Measurements from ENCODE around the gene LYPD8.

The LYPD8 gene

DNA sequence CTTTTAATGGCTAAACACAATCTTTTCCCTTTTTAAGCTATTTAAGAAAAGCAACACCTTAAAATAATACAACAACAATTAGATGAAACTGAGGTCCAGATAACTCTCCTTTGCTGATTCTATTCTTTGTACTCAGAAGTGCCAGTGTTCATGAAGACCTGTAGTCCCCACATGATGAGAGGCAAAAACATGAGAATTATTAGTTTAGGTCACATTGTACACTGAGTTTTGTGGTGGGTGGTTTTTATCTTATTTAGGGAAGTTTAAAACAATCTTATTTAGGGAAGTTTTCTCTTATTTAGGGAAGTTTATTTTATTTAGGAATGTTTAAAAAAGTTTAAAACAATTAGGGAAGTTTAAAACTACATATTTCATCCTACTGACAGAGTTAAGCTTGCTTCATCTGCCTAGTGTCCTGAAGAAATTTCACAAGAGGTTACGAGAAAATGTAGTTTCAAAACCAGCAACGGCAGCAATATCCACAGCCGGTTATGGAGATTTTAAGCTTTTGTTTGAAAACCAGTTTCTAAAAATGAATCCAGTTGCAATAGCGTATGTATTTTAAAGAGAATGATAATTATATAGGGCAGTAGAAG is 45.2 kb downstream of the LYPD8 start:
- H3K9me3 ChIP-seq (ENCODE audit: low read length), result peaks cover 2% of the 10 kb centered on the region
- no peak overlapping the region for H2AFZ ChIP-seq (ENCODE audit: low read depth, low read length)
- H3K4me1 ChIP-seq (ENCODE audit: insufficient read depth, low read length), result no peaks in the 10 kb centered on the region
- no peaks in the 10 kb centered on the region for H3K36me3 ChIP-seq (ENCODE audit: insufficient read depth, low read length)
- no peak overlapping the region for H3K4me3 ChIP-seq (ENCODE audit: low read length)
- no peaks in the 10 kb centered on the region for H3K27me3 ChIP-seq (ENCODE audit: insufficient read depth, low read length)

DNA sequence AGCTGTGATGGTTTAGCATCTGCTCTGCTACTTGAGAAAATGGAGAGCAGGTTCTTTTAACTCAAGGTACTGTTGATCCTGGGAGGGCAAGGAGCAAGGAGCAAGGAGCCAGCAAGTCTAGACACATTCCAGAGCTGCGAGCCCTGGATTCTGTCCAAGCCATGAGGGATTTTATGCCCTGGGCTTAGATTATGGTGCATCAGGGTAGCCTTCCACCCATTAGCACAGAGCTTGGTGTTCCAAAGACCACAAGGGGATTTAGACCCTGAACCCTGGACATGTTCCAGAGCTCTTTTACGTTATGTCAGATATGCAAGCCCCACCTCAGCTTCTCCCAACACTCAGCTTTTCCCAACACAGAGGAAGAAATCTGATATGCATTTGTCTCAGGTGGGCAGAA is 51.0 kb downstream of the LYPD8 start:
- H3K27me3 ChIP-seq (ENCODE audit: insufficient read depth, low read length), result no peaks in the 10 kb centered on the region
- H2AFZ ChIP-seq (ENCODE audit: low read depth, low read length), result no peak overlapping the region
- no peaks in the 10 kb centered on the region for H3K9me3 ChIP-seq (ENCODE audit: low read length)
- no peak overlapping the region for H3K4me3 ChIP-seq (ENCODE audit: low read length)
- H3K4me1 ChIP-seq (ENCODE audit: insufficient read depth, low read length), result no peaks in the 10 kb centered on the region
- no peaks in the 10 kb centered on the region for H3K36me3 ChIP-seq (ENCODE audit: insufficient read depth, low read length)

DNA sequence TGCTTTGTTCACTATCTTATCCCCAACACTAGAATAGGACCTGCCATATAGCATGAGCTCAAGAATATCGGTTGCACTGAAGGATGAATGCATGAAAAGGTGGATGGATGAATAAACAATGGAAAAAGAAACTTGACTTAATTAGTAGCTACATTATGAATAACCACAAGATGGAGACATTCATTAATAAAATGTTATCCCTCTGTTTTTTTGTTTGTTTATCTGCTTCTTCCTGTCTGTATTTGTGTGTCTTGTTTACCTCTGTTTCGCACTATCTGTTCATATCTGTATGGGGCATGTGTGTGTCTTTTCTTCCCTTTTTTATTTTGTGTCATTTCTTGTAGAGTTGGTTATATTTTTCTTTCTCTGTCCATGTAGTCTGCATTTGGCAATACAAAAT is 51.9 kb downstream of the LYPD8 start:
- no peak overlapping the region for H2AFZ ChIP-seq (ENCODE audit: low read depth, low read length)
- H3K4me3 ChIP-seq (ENCODE audit: low read length), result no peak overlapping the region
- no peaks in the 10 kb centered on the region for H3K36me3 ChIP-seq (ENCODE audit: insufficient read depth, low read length)
- H3K4me1 ChIP-seq (ENCODE audit: insufficient read depth, low read length), result no peaks in the 10 kb centered on the region
- H3K27me3 ChIP-seq (ENCODE audit: insufficient read depth, low read length), result no peaks in the 10 kb centered on the region
- H3K9me3 ChIP-seq (ENCODE audit: low read length), result no peaks in the 10 kb centered on the region

DNA sequence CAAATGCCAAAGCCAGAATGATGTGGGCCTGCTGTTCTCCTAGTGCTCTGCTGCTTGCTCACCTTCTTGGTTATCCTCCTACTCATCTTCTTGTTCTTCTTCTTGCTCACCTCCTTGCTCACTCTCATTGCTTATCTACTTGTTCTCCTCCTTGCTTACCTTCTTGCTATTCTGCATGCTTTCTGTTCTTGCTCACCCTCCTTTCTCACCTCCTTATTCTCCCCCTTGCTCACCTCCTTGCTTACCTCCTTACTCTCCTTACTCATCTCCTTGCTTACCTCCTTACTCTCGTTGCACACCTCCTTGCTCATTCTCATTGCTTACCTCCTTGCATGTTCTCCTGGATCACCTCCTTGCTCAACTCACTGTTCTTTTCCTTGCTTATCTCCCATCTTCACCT is 52.8 kb downstream of the LYPD8 start, which contains the start of gene OR14I1:
TSS of gene OR14I1 (minus strand) at position 53 of the 400 bp plus-strand sequence.
- Histone ChIP-seq H3K36me3 (ENCODE audit: insufficient read depth, low read length) (no peaks in the 10 kb centered on the region), H2AFZ (ENCODE audit: low read depth, low read length) (no peak within 1 kb of the TSS), H3K27me3 (ENCODE audit: insufficient read depth, low read length) (no peaks in the 10 kb centered on the region), H3K4me3 (ENCODE audit: low read length) (no peak within 1 kb of the TSS), H3K4me1 (ENCODE audit: insufficient read depth, low read length) (no peaks in the 10 kb centered on the region), H3K9me3 (ENCODE audit: low read length) (no peaks in the 10 kb centered on the region)

DNA sequence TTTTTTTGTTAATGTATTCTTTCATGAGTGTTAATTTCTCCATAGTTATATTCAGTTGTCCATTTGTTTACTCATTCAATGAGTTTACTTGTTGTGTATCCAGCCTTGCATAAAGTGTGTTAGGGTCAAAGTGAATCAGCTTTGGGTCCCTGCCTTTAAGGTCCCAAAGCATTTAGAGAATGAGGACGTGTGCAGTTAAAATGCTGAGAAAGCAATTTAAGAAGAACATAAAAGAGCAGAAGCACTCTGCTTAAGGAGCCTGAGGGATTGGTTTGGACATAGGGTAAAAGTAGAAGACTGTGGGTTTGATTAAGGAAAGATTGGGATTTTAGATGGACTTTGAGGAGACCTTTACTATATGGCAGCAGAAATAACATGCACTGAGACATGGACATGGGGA is 56.5 kb downstream of the LYPD8 start:
- H3K27me3 ChIP-seq (ENCODE audit: insufficient read depth, low read length), result no peaks in the 10 kb centered on the region
- no peak overlapping the region for H3K4me3 ChIP-seq (ENCODE audit: low read length)
- no peaks in the 10 kb centered on the region for H3K4me1 ChIP-seq (ENCODE audit: insufficient read depth, low read length)
- no peaks in the 10 kb centered on the region for H3K9me3 ChIP-seq (ENCODE audit: low read length)
- H3K36me3 ChIP-seq (ENCODE audit: insufficient read depth, low read length), result no peaks in the 10 kb centered on the region
- no peak overlapping the region for H2AFZ ChIP-seq (ENCODE audit: low read depth, low read length)

DNA sequence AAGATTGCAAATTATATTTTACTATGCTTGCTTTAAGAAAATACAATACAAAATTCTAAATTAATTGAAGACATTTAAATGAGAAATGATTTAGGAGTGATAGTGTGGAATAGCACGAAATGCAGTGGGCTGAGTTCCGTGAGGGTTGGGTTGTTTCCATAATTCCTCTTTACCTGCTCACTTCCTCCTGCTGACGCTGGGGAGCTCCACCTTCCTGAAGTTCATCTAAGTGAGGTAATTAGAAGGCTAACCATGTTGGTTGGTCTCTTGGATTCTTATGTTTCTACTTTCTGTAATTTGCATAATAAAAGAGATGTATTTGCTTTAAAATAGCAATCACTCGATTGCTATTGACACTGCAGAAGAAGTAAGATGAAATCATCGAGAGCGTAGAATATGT is 57.7 kb downstream of the LYPD8 start:
- Histone ChIP-seq H3K4me3 (ENCODE audit: low read length) (no peak overlapping the region), H2AFZ (ENCODE audit: low read depth, low read length) (no peak overlapping the region), H3K9me3 (ENCODE audit: low read length) (no peaks in the 10 kb centered on the region), H3K4me1 (ENCODE audit: insufficient read depth, low read length) (no peaks in the 10 kb centered on the region), H3K36me3 (ENCODE audit: insufficient read depth, low read length) (no peaks in the 10 kb centered on the region), H3K27me3 (ENCODE audit: insufficient read depth, low read length) (no peaks in the 10 kb centered on the region)

DNA sequence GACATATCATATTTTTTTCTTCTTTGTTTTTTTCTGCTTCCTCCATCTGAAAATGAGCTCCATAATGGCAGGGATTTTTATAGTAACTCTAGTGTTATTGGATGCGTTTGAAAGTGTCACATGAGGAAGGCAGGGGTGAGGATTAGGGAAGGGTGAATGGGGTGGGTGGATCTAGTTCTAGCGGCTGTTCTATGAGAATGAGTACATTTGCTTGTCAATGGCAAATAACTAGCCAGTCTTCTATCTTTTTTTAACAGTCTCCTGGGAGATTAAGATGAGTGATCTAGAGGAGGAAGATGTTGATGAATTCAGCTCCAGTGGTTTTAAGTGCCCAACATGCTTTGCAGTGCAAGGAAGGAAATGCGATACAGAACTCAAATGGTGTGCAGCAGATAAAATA is 58.8 kb downstream of the LYPD8 start:
- no peaks in the 10 kb centered on the region for H3K36me3 ChIP-seq (ENCODE audit: insufficient read depth, low read length)
- peaks cover 3% of the 10 kb centered on the region for H3K9me3 ChIP-seq (ENCODE audit: low read length)
- no peak overlapping the region for H2AFZ ChIP-seq (ENCODE audit: low read depth, low read length)
- no peaks in the 10 kb centered on the region for H3K27me3 ChIP-seq (ENCODE audit: insufficient read depth, low read length)
- H3K4me1 ChIP-seq (ENCODE audit: insufficient read depth, low read length), result no peaks in the 10 kb centered on the region
- no peak overlapping the region for H3K4me3 ChIP-seq (ENCODE audit: low read length)

DNA sequence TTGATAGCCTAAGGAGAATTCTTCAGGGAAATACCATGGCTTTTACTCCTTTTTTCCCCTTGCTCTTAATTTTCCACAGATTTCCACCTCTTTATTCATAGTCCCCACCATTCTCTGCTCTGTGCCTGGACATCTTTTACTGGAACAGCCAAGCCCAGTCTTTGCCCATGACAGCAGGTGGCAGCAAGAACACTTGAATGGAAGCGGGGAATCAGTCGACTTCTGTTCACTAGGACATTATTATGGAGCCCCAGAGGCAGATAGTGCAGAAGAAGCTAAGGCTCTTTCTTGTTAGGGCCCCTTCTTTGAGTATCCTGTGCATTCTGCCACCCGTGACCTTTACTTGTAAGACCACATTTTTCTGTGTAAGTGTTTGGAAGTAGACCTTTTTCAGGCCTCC is 59.3 kb downstream of the LYPD8 start:
- Histone ChIP-seq H3K4me1 (ENCODE audit: insufficient read depth, low read length) (no peaks in the 10 kb centered on the region), H2AFZ (ENCODE audit: low read depth, low read length) (no peak overlapping the region), H3K4me3 (ENCODE audit: low read length) (no peak overlapping the region), H3K27me3 (ENCODE audit: insufficient read depth, low read length) (no peaks in the 10 kb centered on the region), H3K36me3 (ENCODE audit: insufficient read depth, low read length) (no peaks in the 10 kb centered on the region), H3K9me3 (ENCODE audit: low read length) (peaks cover 3% of the 10 kb centered on the region)

DNA sequence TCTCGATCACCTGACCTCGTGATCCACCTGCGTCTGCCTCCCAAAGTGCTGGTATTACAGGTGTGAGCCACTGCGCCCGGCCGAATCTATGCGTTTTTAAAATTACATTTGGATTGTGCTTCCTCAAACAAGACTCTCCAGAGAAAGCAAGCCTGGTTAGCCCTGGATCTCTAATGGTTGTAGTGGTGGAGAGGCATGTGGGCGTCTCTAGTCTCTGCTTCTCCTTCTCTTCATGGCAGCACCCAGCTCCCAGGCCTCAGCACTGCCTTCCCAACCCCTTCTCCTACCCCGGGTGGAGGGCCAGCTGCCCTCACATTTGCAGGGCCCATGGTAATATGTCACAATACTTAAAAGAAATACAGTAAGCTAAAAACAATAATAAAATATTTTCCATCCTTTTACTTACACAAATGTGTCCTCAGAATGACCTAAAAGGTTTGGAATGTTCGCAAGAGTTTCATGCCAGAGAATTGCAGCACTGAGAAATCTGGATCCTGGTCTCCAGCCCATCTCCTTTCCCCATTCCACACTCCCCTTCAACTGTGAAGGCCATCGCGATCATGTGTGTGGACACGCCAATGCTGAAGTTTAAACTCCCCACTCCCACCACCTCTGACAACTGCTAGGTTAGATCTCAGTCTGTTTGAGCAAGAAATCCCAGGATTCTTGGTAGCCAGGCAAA is 60.0 kb downstream of the LYPD8 start:
- Histone ChIP-seq H3K27me3 (ENCODE audit: insufficient read depth, low read length) (no peaks in the 10 kb centered on the region), H3K4me1 (ENCODE audit: insufficient read depth, low read length) (no peaks in the 10 kb centered on the region), H3K4me3 (ENCODE audit: low read length) (no peak overlapping the region), H3K36me3 (ENCODE audit: insufficient read depth, low read length) (no peaks in the 10 kb centered on the region), H2AFZ (ENCODE audit: low read depth, low read length) (no peak overlapping the region), H3K9me3 (ENCODE audit: low read length) (peaks cover 3% of the 10 kb centered on the region)

DNA sequence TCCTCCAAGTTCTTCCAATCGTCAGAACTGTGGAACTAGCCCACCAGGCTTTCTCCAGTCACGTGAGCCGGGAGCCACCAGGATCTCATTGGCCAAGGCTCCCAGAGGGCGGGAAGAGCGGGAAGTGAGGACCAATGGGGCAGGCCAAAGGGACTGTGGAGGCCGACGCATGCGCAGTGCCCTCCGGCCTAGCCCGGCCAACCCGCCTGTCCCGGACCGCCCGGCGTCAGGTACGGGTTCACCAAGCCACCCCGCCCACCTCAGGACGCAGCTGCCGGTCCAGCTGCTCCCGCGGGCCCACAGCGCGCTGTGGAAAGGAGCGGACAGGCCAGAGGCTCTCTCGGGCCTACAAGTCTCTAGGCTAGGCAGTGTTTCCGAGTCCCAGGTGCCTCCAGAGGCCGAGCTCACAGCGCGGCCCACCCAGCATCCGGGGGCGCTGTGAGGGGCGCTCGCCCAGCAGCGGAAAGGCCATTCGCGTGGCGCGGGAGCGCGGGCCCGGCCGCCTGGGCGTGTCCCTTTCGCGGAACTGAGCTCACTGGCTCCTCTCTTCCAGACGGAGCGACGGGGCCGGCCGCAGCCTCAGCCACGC is 63.9 kb downstream of the LYPD8 start:
- no peaks in the 10 kb centered on the region for H3K4me1 ChIP-seq (ENCODE audit: insufficient read depth, low read length)
- peaks cover 3% of the 10 kb centered on the region for H3K9me3 ChIP-seq (ENCODE audit: low read length)
- H3K4me3 ChIP-seq (ENCODE audit: low read length), result no peak overlapping the region
- no peaks in the 10 kb centered on the region for H3K36me3 ChIP-seq (ENCODE audit: insufficient read depth, low read length)
- H3K27me3 ChIP-seq (ENCODE audit: insufficient read depth, low read length), result no peaks in the 10 kb centered on the region
- H2AFZ ChIP-seq (ENCODE audit: low read depth, low read length), result no peak overlapping the region
